DND-41 (cell line): Measurements from ENCODE around the gene GNLY.

Experiments
- CTCF ChIP-seq: IDR thresholded peaks from 2 replicates; pipeline ENCODE4 v1.5.1; 2012; ENCODE audit warnings: borderline replicate concordance, low read length, moderate library complexity, mild to moderate bottlenecking; ENCODE audit not compliant: poor library complexity, severe bottlenecking; ENCODE audit errors: extremely low read depth
- EZH2 ChIP-seq: IDR thresholded peaks from 3 replicates; pipeline ENCODE4 v1.6.1; 2012; ENCODE audit warnings: borderline replicate concordance, low read depth, mild to moderate bottlenecking, moderate library complexity, low read length, inconsistent platforms; ENCODE audit not compliant: severe bottlenecking

DNA sequence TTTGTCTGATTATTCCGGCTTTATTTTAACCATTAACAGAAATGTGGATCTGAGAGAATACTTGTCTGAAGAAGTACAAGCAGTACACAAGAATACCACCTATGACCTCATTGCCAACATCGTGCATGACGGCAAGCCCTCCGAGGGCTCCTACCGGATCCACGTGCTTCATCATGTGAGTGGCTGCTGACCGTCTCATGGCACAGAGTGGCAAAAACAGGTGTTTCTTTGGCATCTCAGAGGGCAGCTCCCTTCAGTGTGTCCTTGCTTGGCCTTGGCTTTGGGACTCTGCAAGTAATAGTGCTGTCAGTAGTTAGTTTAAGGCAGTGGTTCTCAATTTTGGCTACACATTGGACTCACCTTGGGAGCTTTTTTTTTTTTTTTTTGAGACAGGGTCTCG lies 49.2 kb upstream of the GNLY start:
- TF ChIP-seq CTCF (no peak), EZH2 (no peak)
